Muscle of arm (tissue), 14 donors: ENCODE results near the gene SEC11A. TPM values are rescaled to one million over a fixed set of nuclear protein-coding genes. Genes with fewer than 3 reads are reported as not detected.
A peak's percentile ranks its signal among the peaks of the same experiment; 100 is the strongest.
"Not testable (repeated sequence)": the region's sequence is repeated elsewhere in the genome, so short reads cannot be mapped to it uniquely, and the experiment has no call there.

Experiments used
- DNase-seq: peaks from one replicate; pipeline ENCODE4 v3.0.0-alpha.2; 2013
- long read RNA-seq, 11 donors: transcript quantifications; one replicate each; lab custom pipeline, GENCODE V29; 2026
- polyA plus RNA-seq, 12 donors: library from polyadenylated mRNA; unstranded; fragments of 120-200 nt; gene quantifications; one replicate each; pipeline ENCODE4 v1.2.1, GENCODE V29; 2013; ENCODE audit not compliant: insufficient read length in 12 of 12

SEC11A gene
- polyA plus RNA-seq, result 100 to 1,000 TPM in 11 of 12 donors, not detected in 1; 179 to 366 (median 321) TPM
- long read RNA-seq, donor 1, transcript SEC11A-207 (1 exons, 2,204 nt), result major isoform, 238 of 356 reads
- long read RNA-seq, donor 1, transcript SEC11A-206 (2 exons, 3,626 nt), result minor isoform, 12 of 356 reads
- long read RNA-seq, donor 1, transcript SEC11A-202 (7 exons, 1,223 nt), result minor isoform, 5 of 356 reads
- long read RNA-seq, donor 1, transcript SEC11A-201 (6 exons, 1,656 nt), result minor isoform, 88 of 356 reads
- long read RNA-seq, donor 1, partial matches to known transcripts, result 10 of 356 reads
- long read RNA-seq, donor 1, other reads (novel, unspliced or antisense), result 0 of 356 reads
- long read RNA-seq, donor 2, transcript SEC11A-207 (1 exons, 2,204 nt), result major isoform, 238 of 433 reads
- long read RNA-seq, donor 2, transcript SEC11A-201 (6 exons, 1,656 nt), result minor isoform, 147 of 433 reads
- long read RNA-seq, donor 2, transcript SEC11A-202 (7 exons, 1,223 nt), result minor isoform, 13 of 433 reads
- long read RNA-seq, donor 2, transcript SEC11A-206 (2 exons, 3,626 nt), result minor isoform, 14 of 433 reads
- long read RNA-seq, donor 2, partial matches to known transcripts, result 17 of 433 reads
- long read RNA-seq, donor 2, other reads (novel, unspliced or antisense), result 0 of 433 reads
- long read RNA-seq, donor 3, transcript SEC11A-201 (6 exons, 1,656 nt), result minor isoform, 89 of 276 reads
- long read RNA-seq, donor 3, transcript SEC11A-207 (1 exons, 2,204 nt), result major isoform, 169 of 276 reads
- long read RNA-seq, donor 3, transcript SEC11A-206 (2 exons, 3,626 nt), result minor isoform, 7 of 276 reads
- long read RNA-seq, donor 3, partial matches to known transcripts, result 6 of 276 reads
- long read RNA-seq, donor 3, other reads (novel, unspliced or antisense), result 0 of 276 reads
- long read RNA-seq, donor 4, transcript SEC11A-201 (6 exons, 1,656 nt), result minor isoform, 63 of 249 reads
- long read RNA-seq, donor 4, transcript SEC11A-206 (2 exons, 3,626 nt), result minor isoform, 8 of 249 reads
- long read RNA-seq, donor 4, transcript SEC11A-202 (7 exons, 1,223 nt), result minor isoform, 6 of 249 reads
- long read RNA-seq, donor 4, transcript SEC11A-207 (1 exons, 2,204 nt), result major isoform, 165 of 249 reads
- long read RNA-seq, donor 4, partial matches to known transcripts, result 5 of 249 reads
- long read RNA-seq, donor 4, other reads (novel, unspliced or antisense), result 0 of 249 reads
- long read RNA-seq, donor 5, transcript SEC11A-202 (7 exons, 1,223 nt), result minor isoform, 9 of 244 reads
- long read RNA-seq, donor 5, transcript SEC11A-207 (1 exons, 2,204 nt), result minor isoform, 85 of 244 reads
- long read RNA-seq, donor 5, transcript SEC11A-201 (6 exons, 1,656 nt), result major isoform, 125 of 244 reads
- long read RNA-seq, donor 5, partial matches to known transcripts, result 18 of 244 reads
- long read RNA-seq, donor 5, other reads (novel, unspliced or antisense), result 0 of 244 reads
- long read RNA-seq, donor 6, transcript SEC11A-206 (2 exons, 3,626 nt), result minor isoform, 9 of 320 reads
- long read RNA-seq, donor 6, transcript SEC11A-201 (6 exons, 1,656 nt), result minor isoform, 85 of 320 reads
- long read RNA-seq, donor 6, transcript SEC11A-207 (1 exons, 2,204 nt), result major isoform, 215 of 320 reads
- long read RNA-seq, donor 6, transcript SEC11A-202 (7 exons, 1,223 nt), result minor isoform, 5 of 320 reads
- long read RNA-seq, donor 6, partial matches to known transcripts, result 0 of 320 reads
- long read RNA-seq, donor 6, other reads (novel, unspliced or antisense), result 0 of 320 reads
- long read RNA-seq, donor 7, transcript SEC11A-201 (6 exons, 1,656 nt), result minor isoform, 75 of 220 reads
- long read RNA-seq, donor 7, transcript SEC11A-207 (1 exons, 2,204 nt), result major isoform, 126 of 220 reads
- long read RNA-seq, donor 7, partial matches to known transcripts, result 5 of 220 reads
- long read RNA-seq, donor 7, other reads (novel, unspliced or antisense), result 0 of 220 reads
- long read RNA-seq, donor 8, transcript SEC11A-201 (6 exons, 1,656 nt), result major isoform, 175 of 393 reads
- long read RNA-seq, donor 8, transcript SEC11A-206 (2 exons, 3,626 nt), result minor isoform, 12 of 393 reads
- long read RNA-seq, donor 8, transcript SEC11A-207 (1 exons, 2,204 nt), result minor isoform, 164 of 393 reads
- long read RNA-seq, donor 8, transcript SEC11A-202 (7 exons, 1,223 nt), result minor isoform, 13 of 393 reads
- long read RNA-seq, donor 8, partial matches to known transcripts, result 17 of 393 reads
- long read RNA-seq, donor 8, other reads (novel, unspliced or antisense), result 0 of 393 reads
- long read RNA-seq, donor 9, transcript SEC11A-202 (7 exons, 1,223 nt), result minor isoform, 5 of 229 reads
- long read RNA-seq, donor 9, transcript SEC11A-201 (6 exons, 1,656 nt), result minor isoform, 74 of 229 reads
- long read RNA-seq, donor 9, transcript SEC11A-206 (2 exons, 3,626 nt), result minor isoform, 7 of 229 reads
- long read RNA-seq, donor 9, transcript SEC11A-207 (1 exons, 2,204 nt), result major isoform, 130 of 229 reads
- long read RNA-seq, donor 9, partial matches to known transcripts, result 5 of 229 reads
- long read RNA-seq, donor 9, other reads (novel, unspliced or antisense), result 0 of 229 reads
- long read RNA-seq, donor 10, transcript SEC11A-201 (6 exons, 1,656 nt), result minor isoform, 129 of 317 reads
- long read RNA-seq, donor 10, transcript SEC11A-202 (7 exons, 1,223 nt), result minor isoform, 7 of 317 reads
- long read RNA-seq, donor 10, transcript SEC11A-207 (1 exons, 2,204 nt), result major isoform, 145 of 317 reads
- long read RNA-seq, donor 10, transcript SEC11A-206 (2 exons, 3,626 nt), result minor isoform, 10 of 317 reads
- long read RNA-seq, donor 10, partial matches to known transcripts, result 16 of 317 reads
- long read RNA-seq, donor 10, other reads (novel, unspliced or antisense), result 0 of 317 reads
- long read RNA-seq, donor 11, transcript SEC11A-202 (7 exons, 1,223 nt), result minor isoform, 11 of 493 reads
- long read RNA-seq, donor 11, transcript SEC11A-201 (6 exons, 1,656 nt), result minor isoform, 165 of 493 reads
- long read RNA-seq, donor 11, transcript SEC11A-206 (2 exons, 3,626 nt), result minor isoform, 12 of 493 reads
- long read RNA-seq, donor 11, transcript SEC11A-207 (1 exons, 2,204 nt), result major isoform, 291 of 493 reads
- long read RNA-seq, donor 11, partial matches to known transcripts, result 6 of 493 reads
- long read RNA-seq, donor 11, other reads (novel, unspliced or antisense), result 0 of 493 reads

DNA sequence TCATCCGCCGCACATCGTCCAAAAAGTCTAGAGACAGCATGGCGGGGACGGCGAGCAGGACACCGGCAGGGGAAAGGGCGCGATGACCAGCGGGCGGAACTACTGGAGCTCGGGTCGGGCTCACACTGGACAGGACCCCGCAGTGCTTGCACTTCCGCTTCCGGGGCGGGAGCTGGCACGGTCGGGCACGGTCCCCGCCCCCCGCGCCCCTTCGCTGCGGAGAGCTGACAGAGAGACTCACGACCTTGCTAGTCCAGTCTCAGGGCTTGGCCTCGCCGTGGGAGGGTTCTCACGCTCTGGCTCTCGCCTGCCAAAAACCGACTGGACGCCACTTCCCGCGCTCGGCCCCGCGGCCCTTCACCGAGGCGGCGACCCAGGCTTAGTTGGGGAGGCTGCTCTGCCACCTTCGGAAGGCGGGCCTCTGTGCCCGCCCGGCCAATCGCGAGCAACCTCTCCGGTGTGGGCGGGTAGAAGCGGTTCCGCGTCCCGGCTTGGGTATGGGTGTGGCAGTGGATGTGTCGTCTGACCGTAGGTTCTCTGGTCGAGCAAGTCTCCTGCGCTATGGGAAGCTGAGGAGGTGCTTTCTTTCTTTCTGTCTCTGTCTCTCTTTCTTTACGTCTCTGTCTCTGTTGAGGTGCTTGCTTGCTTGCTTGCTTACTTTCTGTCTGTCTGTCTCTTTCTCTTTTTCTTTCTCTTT, at the start of gene SEC11A:
Gene SEC11A, minus strand, starts transcription at position 104 of the 697 bp plus-strand sequence. Its CDS starts 64 bp downstream, at position 40.
- DNase-seq, result peak; percentile 93

DNA sequence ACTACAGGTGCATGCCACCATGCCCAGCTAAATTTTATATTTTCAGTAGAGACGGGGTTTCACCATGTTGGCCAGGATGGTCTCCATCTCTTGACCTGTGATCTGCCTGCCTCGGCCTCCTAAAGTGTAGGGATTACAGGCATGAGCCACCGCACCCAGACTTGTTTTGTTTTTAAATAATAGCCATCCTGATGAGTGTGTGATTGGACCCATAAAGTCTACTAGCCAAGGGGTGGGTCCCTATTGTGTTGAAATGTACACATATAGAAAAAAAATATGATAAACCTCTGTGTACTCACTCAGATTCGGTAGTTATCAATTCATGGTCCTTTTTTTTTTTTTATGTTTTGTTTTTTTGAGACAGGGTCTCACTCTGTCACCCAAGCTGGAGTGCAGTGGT, 49.7 kb upstream of the SEC11A start:
- DNase-seq, result no peak

DNA sequence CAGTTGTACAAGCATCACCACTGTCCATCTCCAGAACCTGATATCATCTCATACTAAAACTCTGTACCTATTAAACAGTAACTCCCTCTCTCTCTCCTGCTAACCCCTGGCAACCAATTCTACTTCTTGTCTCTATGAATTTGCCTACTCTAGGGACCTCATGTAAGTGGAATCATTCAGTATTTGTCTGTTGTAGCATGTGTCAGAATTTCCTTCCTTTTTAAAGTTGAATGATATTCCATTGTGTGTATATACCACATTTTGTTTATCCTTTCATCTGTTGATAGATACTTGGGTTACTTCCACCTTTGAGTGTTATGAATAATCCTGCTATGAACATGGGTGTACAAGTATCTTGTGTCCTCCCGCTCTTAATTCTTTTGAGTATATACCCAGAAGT, 49.0 kb upstream of the SEC11A start:
- no peak for DNase-seq

DNA sequence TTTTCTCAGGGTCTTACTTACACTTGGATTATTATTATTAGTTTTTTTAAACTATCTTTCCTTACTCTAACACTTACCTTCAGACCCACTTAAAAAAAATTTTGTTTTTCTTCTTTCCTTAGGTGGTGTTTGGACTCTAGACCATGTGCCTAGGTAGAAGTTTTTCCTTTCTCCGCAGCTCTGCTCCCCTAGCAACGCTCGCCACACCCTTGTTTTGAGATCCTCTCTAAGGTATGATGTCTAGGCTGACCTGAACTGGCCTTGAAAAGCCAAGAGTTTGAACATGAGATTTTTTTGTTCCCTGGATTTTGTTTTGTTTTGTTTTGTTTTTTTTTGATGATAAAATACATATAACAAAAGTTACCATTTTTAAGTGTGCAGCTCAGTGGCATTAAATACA, 48.6 kb upstream of the SEC11A start:
- DNase-seq, result no peak

DNA sequence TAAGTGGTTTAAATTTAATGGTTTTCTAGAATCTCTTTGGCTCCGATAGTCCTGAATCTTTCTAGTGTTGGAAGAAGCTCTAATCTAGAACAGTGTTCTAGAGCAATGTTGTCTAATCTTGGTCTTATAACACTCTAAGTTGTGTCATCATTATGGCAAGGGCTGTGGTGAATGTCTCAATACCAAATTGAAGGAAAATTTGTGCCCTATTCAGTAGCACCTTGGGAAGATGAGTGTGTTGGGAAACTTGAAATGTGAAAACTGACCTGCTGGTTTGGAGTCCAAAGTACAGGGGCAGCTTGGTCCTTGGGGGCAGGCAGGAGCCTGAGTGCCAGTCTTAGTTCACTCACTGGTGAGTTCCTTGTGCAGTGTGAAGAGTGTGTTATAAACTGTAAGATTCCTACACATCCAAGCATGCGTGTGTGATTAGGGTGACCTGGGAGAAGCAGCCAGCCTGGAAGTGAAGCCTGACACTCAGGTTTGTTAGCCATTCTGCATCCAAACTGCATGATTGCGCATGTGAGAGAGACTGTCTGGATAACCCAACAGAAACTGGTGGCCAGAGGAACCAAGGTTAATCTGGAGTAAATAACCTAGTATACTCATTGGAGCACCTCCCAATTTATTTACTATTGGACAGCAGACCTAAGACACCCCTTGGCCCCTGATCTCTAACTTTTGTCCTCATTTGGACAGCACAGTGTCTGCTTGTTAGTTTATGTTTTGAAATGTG, 47.1 kb upstream of the SEC11A start:
- no peak for DNase-seq

DNA sequence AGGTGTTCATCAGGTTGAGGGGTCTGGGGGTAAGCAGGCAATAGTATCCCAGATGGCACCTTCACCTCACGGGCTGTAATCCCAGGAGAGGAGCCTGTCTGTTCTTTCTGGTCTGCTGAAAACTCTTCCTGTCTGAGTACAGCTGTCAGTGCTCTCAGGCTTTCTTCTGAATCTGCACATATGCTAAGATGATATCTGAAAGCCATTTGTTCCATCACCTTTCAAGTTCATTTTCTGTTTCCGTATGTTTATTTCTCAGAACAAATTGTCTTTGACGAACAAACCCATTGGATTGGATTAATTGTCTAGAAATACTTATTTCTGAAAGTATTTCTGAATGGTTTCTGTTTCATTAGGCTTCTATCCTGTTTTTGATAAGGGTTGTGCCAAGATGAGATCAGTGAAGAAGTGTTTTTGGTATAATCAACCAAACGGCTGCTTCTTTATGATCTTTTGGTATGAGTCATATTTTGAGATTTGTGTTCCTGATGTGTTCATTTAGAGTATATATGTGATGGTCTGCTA, 45.7 kb upstream of the SEC11A start:
- DNase-seq, result no peak

DNA sequence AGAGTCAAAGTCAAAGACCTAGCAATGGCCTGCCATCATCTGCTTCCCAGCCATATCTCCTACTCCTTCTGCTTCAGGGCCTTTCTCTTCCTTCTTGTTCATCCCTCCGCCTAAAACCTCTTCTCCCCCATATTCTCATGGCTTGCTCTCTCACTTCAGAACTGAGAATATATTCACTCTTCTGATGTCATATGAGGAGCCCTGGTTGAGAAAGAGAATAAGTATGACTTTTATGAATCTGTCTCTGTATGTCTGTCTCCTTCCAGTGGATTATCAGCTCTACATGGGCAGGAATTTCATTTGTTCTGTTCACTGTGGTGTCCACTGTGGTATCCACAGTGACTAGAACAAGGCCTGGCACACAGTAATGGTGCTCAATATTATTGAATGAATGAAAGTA, 44.3 kb upstream of the SEC11A start:
- DNase-seq, result no peak

DNA sequence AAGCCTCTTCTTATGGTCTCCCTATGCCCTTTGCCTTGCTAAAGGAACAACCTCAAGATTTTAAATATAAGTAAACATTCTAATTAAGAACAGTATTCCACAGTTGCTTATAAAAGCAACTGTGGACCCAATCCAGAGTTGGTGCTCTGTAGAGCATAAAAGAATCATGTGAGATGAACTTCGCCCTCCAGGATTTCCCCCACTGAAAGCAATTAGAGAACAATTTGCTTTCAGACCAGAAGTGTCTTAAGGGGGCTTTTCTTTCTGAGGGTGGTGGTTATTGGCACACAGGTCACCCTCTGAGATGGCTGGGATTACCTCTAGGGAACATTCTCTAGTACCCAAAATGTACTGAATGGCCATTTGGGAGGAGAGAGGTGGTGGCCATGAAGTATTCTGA, 43.1 kb upstream of the SEC11A start:
- no peak for DNase-seq

DNA sequence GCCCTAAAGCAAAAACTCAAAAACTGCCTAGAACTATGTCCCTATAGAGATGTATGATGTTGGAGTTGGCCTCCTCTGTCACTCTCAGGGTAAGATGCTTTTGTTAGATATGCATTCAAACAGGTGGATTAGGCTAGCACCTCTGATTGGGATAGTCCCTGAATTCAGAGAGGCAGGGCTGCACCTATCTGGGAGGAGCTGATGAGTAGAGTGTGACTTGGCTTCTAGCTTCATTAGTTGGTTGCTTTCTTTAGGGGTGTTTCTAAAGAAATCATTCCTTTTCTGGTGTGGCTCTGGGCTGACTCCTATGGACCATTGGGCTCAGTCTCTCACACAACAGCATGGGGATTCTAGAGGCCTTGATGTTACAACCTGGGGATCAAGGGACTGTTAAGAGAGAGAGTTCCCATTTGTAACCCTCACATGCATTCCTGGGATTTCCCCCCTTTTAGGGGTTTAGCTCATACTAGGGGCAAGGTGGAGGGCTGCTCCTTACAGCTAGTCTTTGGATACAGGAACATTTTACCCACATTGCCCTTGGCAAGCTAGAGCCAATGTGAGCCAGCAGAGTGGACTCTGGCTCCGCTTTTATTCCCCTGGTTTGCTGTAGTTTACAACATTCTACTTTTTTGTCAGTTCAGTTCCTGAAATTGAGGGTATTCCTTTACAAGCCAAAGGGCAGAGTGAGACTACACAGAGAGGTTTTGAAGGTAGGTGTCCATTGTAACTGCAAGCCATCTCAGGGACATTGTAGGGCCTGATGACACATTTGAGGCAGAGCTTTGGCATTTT, 40.0 kb upstream of the SEC11A start:
- DNase-seq, result no peak

DNA sequence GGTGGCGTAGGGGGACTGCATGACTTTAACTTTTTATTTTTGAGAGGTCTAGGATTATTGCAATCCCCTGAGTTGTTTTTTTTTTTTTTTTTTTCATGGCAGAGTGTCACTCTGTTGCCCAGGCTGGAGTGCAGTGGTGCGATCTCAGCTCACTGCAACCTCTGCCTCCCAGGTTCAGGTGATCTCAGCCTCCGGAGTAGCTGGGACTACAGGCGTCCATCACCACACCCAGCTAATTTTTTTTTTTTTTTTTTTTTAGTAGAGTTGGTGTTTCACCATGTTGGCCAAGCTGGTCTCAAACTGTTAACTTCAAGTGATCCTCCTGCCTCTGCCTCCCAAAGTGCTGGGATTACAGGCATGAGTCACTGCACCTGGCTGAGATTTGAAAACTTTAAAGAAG, 39.0 kb upstream of the SEC11A start:
- DNase-seq, result not testable (repeated sequence)

DNA sequence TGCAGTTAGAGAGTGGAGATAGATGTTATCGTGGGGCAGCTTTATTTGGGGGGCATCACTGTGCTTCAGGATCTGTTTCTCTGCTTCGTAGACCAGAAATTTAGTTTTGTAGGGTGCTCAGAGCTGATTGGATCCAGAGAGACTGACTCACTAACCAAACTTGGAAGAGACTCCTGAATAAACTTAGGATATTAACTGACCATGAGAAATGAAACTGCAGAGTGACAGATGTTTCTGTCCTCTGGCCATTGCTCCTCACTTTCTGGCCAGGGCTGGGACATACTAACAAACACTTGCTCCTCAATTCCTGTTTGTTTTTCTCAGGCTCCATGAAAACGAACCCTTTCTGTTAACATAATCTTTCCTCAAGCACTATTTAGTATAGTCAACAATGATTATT, 36.8 kb upstream of the SEC11A start:
- peak; percentile 15 for DNase-seq

DNA sequence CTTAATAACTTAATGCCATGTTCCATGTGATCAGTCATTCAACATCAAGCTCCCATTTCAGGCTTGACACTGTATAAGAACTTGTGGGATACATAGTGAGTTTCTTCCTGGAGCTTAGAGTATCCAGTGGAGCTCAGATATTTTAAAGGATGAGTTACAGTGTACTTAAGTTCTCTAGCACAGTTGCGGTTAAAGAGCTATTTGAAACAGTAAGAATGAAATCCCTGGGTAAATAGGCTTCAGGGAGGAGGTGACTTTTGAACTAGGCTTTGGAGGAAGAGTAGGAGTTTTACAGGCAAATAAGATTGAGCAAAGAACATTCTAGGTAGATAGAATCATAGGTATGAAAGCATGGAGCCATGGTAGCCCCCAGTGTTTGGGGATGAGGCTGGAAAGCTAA, 36.3 kb upstream of the SEC11A start:
- no peak for DNase-seq

DNA sequence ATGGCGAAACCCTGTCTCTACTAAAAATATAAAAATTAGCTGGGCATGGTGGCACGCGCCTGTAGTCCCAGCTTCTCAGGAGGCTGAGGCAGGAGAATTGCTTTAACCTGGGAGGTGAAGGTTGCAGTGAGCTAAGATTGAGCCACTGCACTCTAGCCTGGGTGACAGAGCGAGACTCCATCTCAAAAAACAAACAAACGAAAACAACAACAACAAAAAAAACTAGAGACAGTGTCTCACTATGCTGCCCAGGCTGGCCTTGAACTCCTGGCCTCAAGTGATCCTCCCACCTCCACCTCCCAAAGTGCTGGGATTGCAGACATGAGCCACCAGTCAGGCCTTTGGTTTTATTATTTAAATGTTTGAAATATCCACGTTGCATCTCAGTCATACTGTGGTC, 35.8 kb upstream of the SEC11A start:
- DNase-seq, result not testable (repeated sequence)

DNA sequence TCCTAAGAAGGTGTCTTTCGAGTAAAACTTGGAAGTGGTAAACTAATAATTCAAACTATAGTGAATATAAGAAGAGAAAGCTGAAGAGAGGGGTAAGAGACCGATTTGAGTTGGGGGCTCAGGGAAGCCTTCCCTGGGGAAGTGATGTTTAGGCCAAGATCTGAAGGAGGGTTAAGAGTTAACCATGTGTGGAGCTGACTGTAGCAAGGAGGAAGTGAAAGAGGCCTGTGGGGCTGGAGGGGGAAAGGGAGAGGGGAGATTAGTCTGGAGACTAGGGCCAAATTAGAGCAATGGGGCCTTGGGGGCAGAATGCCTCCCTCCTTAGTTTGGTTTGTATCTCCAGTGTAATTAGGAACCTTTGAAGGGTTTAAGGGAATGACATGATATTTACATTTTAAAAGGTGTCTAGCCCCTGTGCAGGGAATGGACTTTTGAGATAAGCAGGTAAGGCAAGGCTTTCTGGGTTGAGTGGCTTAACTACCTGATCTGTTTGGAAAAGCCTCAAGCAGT, 34.7 kb upstream of the SEC11A start:
- DNase-seq, result no peak
